Dendritic cell treated with granulocyte-macrophage colony-stimulating factor and Interleukin-4, amounts not matched to agents 40 ng/mL and 50 ng/mL, for 4 days (primary cell): Measurements from ENCODE around the gene COL4A4.
"Not testable (repeated sequence)": the region's sequence is repeated elsewhere in the genome, so short reads cannot be mapped to it uniquely, and the experiment has no call there.

Source experiments
- H3K27ac Mint-ChIP-seq: one replicate; pipeline ENCODE4 v1.8.0; 2022; ENCODE audit warnings: mild to moderate bottlenecking, mixed read lengths
- H3K27me3 Mint-ChIP-seq: one replicate; pipeline ENCODE4 v1.8.0; 2022; ENCODE audit warnings: mild to moderate bottlenecking, mixed read lengths
- H3K36me3 Mint-ChIP-seq: one replicate; pipeline ENCODE4 v1.8.0; 2022; ENCODE audit warnings: low read depth, mixed read lengths
- H3K4me1 Mint-ChIP-seq: one replicate; pipeline ENCODE4 v1.8.0; 2022; ENCODE audit warnings: low read depth, mixed read lengths
- H3K4me3 Mint-ChIP-seq: one replicate; pipeline ENCODE4 v1.8.0; 2022; ENCODE audit warnings: mild to moderate bottlenecking, moderate library complexity, mixed read lengths
- H3K9me3 Mint-ChIP-seq: one replicate; pipeline ENCODE4 v1.8.0; 2022; ENCODE audit warnings: mixed read lengths
- intact Hi-C: fragments of 100-400 bp; cut with micrococcal nuclease; formaldehyde crosslinking; loops from one replicate; pipeline ENCODE4 v1.15.0; 2022

COL4A4 gene

DNA sequence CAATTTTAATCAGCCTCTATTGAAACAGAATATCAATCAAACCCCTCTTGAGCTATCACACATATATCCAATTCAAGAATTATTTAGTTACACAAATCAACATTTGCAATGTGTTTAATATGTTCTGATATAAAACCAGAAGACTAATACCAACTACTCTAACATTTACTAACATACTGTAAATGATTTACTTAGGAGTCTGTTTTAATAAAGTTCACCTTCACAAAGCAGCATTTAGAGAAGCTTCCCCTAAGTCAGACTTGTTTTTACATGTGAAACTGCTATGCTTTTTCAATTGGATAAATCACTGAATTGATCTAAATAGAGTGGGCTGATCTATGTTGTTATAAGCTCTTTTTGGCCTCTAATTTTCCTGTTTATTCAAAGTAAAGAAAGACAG is 18.8 kb upstream of the COL4A4 start:
- no peaks in the 10 kb centered on the region for H3K4me1 Mint-ChIP-seq
- H3K9me3 Mint-ChIP-seq = no peaks in the 10 kb centered on the region
- no peak overlapping the region for H3K4me3 Mint-ChIP-seq
- H3K27ac Mint-ChIP-seq = no peak overlapping the region
- no peaks in the 10 kb centered on the region for H3K27me3 Mint-ChIP-seq
- intact Hi-C loops = no loop called here
- H3K36me3 Mint-ChIP-seq = no peaks in the 10 kb centered on the region

DNA sequence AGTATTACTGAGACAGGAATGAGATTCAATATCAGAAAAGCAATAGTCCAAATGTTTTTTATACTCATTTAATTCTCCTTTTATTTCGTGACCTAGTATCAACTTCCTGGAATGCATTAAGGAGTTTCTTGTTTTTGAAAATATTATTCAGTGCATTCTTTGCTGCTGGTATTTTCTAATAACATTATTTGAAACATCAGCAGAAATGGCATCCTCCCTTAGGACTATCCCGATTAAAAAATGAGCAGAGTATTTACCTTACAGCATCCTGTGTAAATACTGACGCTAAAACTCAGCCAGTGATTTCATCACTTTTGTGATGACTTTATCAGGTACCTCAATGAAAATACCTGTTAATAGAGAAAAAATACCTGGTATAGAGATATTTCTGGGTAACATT is 16.8 kb upstream of the COL4A4 start:
- Mint-ChIP-seq H3K36me3 (no peaks in the 10 kb centered on the region), H3K9me3 (no peaks in the 10 kb centered on the region), H3K27ac (no peak overlapping the region), H3K27me3 (no peaks in the 10 kb centered on the region), H3K4me3 (no peak overlapping the region), H3K4me1 (no peaks in the 10 kb centered on the region)
- intact Hi-C loops = no loop called here

DNA sequence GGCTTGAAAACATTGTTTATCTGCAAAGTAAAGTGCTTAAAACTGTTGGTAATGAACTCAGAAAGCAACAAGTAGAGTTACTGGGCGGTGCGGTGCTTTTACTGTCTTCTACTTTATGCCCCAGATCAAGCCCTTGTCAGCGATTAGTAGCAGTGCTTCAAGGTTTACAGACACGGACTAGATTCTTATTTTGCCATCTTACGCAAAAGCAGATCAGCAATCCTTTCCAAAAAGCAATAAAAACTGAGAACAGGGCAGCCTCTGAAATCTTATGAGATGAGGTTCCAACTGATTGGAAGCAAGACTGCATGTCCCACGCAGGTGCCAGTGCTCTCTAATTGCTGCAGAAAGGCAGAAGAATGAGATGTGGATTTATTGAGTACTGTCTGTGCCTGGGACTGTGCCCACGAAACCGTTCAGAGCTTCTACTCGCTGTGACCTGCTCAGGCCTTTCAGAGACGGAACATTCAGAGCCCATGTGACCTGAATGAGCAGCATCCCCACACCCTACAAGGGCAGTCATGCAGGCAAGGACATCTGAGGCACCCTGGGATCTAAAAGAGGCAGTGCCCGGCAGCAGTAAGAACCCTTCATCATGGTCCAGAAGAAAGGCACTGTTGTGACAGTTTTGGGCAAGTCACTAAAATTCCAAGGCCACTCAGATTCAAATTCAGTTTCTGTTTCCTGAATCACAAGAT is 16.1 kb upstream of the COL4A4 start:
- Mint-ChIP-seq H3K4me1 (no peaks in the 10 kb centered on the region), H3K27me3 (no peaks in the 10 kb centered on the region), H3K27ac (no peak overlapping the region), H3K36me3 (no peaks in the 10 kb centered on the region), H3K4me3 (no peak overlapping the region), H3K9me3 (no peaks in the 10 kb centered on the region)
- intact Hi-C loops = no loop called here

DNA sequence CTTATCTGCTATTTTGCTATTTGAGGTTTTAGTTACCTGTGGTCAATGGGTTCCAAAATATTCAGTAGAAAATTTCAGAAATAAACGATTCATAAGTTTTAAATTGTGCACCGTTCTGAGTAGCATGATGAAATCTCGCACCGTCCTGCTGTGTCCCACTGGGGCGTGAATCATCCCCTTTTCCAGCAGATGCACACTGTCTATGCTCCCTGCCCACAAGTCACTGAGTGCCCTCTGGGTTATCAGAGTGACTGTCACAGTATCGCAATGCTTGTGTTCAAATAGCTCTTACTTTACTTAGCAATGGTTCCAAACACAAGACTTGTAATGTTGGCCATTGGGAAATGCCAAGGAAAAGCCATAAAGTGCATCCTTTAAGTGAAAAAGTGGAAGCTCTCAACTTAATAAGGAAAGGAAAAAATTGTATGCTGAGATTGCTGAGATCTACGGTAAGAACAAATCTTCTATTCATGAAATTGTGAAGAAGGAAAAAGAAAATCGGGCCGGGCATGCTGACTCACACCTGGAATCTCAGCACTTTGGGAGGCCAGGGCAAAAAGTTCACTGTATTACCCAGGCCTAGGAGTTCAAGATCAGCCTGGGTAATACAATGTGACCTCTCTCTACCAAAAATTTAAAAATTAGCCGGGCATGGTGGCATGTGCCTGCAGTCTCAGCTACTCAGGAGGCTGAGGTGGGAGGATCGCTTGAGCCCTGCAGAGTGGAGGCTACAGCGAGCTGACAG is 13.8 kb upstream of the COL4A4 start:
- no peaks in the 10 kb centered on the region for H3K36me3 Mint-ChIP-seq
- no peak overlapping the region for H3K4me3 Mint-ChIP-seq
- H3K4me1 Mint-ChIP-seq = no peaks in the 10 kb centered on the region
- intact Hi-C loops = no loop called here
- no peaks in the 10 kb centered on the region for H3K27me3 Mint-ChIP-seq
- H3K27ac Mint-ChIP-seq = no peak overlapping the region
- H3K9me3 Mint-ChIP-seq = no peaks in the 10 kb centered on the region

DNA sequence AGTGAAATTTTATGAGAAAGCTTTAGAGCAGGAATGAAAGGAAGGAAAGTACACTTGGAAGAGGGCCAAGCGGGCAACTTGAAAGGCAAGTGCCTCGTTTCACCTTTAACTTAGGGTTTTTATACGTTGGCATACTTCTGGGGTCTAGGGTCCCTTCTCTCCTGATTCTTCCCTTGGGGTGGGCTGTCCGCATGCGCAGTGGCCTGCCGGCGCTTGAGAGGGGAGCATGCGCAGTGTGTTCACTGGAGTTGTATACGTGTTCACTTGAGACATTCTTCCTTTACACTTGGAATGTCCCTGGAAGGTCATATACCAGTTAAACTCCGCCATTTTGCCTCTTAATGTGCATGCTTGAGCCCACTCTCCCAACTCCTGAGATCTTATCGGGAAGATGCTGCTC is 7.8 kb upstream of the COL4A4 start:
- H3K4me3 Mint-ChIP-seq, H3K27me3 Mint-ChIP-seq, H3K9me3 Mint-ChIP-seq, H3K4me1 Mint-ChIP-seq, intact Hi-C loops, H3K27ac Mint-ChIP-seq, H3K36me3 Mint-ChIP-seq: not testable (repeated sequence)

DNA sequence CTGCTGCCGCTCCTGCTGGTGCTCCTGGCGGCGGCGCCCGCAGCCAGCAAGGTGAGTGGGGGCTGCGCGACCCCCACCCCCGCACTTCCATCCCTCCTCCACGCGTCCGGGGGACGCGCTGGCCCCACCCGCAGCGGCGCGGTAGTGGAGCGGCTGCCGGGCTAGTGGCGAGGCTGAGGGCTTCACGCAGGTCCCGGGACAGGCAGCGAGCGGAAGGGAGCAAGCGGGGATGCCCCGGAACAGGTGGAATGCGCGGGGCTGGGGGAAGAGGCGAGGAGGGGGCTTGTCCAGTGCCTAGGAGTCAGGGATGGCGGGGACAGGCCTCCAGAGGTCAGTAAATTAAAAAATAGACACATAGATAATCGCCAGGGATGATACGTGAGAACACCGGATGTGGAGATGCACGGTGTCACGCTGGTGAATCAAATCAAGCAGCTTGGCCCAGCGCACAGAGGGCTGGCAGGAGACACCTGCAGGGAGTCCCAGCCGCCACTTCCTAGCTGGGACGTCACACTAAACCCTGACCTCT is 822 bp upstream of the COL4A4 start:
- Mint-ChIP-seq H3K4me1 (no peaks in the 10 kb centered on the region), H3K4me3 (no peak overlapping the region), H3K27ac (no peak overlapping the region), H3K36me3 (no peaks in the 10 kb centered on the region), H3K9me3 (no peaks in the 10 kb centered on the region), H3K27me3 (peaks cover 55% of the 10 kb centered on the region)
- intact Hi-C loops = no loop called here

DNA sequence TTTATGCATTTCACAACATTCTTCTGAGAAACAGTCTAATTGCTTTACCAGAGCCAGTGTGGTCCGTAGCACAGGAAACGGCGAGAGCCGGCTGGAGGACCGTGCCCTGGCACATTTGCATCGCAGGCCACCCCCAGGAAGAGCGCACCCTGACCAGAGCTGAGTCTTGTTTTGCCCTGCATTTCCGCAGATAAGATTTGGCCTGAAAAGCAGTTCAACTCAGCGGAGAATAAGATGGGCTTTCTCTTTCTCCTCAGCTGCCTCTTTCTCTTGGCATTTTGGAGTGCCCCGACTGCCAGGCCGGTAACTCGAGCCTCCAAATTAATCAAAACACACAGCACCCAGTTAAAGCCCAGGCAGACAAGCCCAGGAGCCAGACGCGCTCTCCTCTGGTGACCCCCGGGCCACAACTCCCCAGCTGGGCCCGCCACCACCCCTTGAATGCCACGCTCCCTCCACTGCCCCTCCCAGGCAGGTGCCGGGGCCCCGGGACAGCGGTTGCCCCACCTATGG is 464 bp downstream of the COL4A4 start:
- no peaks in the 10 kb centered on the region for H3K36me3 Mint-ChIP-seq
- intact Hi-C loops = no loop called here
- no peaks in the 10 kb centered on the region for H3K9me3 Mint-ChIP-seq
- H3K4me3 Mint-ChIP-seq = no peak overlapping the region
- no peaks in the 10 kb centered on the region for H3K4me1 Mint-ChIP-seq
- H3K27ac Mint-ChIP-seq = no peak overlapping the region
- H3K27me3 Mint-ChIP-seq = peaks cover 59% of the 10 kb centered on the region

DNA sequence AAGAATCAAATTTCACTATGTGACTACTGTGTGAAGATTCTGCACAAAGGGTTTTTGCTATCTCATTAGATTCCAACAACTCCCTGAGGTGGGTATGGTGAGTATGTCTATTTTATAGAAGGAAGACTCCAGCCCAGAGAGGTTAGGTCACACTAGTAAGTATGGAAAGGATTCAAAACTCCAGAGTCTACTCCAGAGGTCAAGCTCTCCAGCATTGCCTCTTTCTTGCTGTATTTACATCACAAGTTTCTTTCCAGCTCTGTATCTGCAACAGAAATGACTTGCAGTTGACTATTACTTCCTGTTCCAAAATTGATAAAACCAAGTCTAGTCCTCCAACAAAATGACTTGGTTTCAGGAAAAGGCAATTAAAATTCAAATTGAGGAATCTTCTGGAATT is 2.1 kb downstream of the COL4A4 start:
- peaks cover 53% of the 10 kb centered on the region for H3K27me3 Mint-ChIP-seq
- H3K36me3 Mint-ChIP-seq = no peaks in the 10 kb centered on the region
- H3K9me3 Mint-ChIP-seq = no peaks in the 10 kb centered on the region
- H3K4me3 Mint-ChIP-seq = no peak overlapping the region
- H3K4me1 Mint-ChIP-seq = no peaks in the 10 kb centered on the region
- intact Hi-C loops = no loop called here
- H3K27ac Mint-ChIP-seq = no peak overlapping the region

DNA sequence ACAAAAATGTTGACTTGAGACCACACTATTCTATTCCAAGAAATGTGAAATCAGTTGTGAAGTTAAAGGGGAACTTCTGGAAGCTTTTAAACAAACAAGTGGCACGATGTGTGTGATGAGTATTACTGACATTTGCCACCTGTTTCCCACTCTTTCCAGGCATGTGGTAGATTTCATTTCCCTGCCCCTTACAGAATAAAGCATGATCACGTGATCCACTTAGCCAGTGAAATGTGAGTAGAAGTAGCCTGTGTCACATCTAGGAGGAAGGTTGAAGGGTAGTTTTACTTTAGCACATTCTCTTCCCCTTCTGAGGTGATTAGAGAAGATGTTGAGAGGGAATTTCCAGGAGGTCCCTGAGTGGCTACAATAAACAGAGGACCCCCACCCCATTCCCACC is 3.8 kb downstream of the COL4A4 start:
- Mint-ChIP-seq H3K9me3 (no peaks in the 10 kb centered on the region), H3K4me3 (no peak overlapping the region), H3K27me3 (peaks cover 44% of the 10 kb centered on the region), H3K4me1 (no peaks in the 10 kb centered on the region), H3K27ac (no peak overlapping the region), H3K36me3 (no peaks in the 10 kb centered on the region)
- intact Hi-C loops = no loop called here

DNA sequence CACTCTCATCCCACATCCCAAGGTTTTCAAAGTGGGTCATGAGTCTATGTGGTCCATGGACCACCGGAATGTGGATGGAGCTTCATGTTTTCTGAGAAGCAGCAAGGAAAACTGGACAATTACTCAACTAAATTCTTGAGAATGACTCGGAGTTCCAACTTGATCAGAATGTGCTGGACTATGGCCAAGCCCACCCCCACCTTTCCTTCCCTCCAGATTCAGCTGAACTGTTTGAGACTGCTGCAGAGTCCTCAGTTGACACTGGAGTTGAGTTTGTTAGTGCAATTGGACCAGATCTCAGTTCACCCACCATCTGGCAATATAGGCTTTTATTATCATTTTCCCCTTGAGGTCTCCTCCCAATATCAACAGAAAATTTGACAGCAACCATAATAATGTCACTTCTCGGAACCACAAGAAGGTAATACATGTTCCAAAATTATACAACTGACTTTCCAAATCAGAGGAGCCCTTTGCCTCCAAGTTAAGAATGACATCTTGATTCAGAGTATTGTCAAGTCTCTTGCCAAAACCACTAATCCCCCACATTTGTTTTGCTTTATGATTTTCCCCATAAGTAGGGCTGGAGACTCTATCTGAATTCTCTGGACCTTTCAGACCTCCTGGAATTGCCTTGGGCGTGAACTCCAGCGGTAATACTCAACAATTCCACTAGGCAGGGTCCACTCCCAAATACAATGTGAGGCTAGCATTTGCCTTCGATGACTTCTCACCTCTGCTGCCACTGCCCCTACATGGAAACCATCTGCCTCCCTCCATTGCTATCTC is 8.8 kb downstream of the COL4A4 start:
- H3K4me3 Mint-ChIP-seq = no peak overlapping the region
- H3K27me3 Mint-ChIP-seq = peaks cover 8% of the 10 kb centered on the region
- H3K9me3 Mint-ChIP-seq = no peaks in the 10 kb centered on the region
- intact Hi-C loops = no loop called here
- no peaks in the 10 kb centered on the region for H3K4me1 Mint-ChIP-seq
- no peak overlapping the region for H3K27ac Mint-ChIP-seq
- H3K36me3 Mint-ChIP-seq = no peaks in the 10 kb centered on the region

DNA sequence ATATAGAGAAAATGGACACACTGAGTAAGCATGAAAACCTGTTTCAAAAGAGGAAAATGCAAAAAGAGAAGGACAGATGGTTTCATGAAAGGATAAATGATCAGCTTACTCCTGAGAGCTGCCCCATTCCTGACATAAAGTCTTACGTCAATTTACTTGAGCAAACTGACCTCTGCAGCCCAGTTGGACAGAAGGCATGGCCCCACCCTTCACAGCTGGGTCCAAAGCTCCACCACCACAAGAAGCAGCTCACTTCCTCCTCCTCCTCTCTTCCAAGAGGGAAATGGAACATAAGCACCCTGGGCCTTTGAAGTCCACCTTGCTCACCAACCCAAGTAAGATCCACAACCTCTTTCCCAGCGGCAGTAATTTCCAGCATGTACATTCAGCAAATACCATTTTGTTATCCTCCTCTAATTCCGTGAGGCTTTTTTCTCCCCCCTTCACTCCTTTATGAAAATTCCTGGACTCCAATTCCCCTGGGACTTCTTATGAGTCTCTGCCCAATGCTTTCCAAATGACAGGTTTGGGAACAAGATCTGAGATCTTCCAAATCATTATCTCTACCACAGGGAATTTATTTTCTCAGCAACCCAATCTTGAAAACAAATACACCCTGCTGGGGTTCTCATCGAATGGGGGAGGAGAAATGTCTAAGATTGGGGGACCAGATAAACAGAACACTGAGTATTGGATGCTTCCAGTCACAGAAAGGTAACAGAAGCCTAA is 10.1 kb downstream of the COL4A4 start:
- H3K27ac Mint-ChIP-seq = no peak overlapping the region

DNA sequence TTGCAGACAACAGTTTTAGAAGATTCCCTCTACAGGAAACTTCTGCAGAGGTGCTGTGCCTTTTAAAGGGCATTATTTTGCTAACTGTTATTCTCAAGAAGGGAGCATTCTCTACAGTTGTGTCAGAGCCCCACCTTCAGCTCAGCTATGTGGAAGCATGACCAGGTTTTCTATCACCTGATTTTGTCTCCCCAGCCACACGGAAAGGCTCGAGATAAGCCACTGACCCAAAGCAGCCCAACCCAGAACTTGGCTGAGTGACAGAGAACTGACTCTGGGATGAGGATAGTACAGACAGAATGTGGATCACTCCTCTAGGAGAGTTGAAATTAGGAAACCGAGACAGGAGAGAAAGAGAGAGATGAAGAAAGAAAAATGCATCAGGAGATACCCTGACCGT is 10.7 kb downstream of the COL4A4 start:
- H3K4me1 Mint-ChIP-seq = no peaks in the 10 kb centered on the region

More for the DNA sequence above, 10.1 kb downstream of the COL4A4 start:
- Mint-ChIP-seq H3K4me3 (no peak overlapping the region), H3K27me3 (peaks cover 5% of the 10 kb centered on the region), H3K36me3 (no peaks in the 10 kb centered on the region), H3K9me3 (no peaks in the 10 kb centered on the region), H3K4me1 (no peaks in the 10 kb centered on the region)
- intact Hi-C loops = no loop called here

DNA sequence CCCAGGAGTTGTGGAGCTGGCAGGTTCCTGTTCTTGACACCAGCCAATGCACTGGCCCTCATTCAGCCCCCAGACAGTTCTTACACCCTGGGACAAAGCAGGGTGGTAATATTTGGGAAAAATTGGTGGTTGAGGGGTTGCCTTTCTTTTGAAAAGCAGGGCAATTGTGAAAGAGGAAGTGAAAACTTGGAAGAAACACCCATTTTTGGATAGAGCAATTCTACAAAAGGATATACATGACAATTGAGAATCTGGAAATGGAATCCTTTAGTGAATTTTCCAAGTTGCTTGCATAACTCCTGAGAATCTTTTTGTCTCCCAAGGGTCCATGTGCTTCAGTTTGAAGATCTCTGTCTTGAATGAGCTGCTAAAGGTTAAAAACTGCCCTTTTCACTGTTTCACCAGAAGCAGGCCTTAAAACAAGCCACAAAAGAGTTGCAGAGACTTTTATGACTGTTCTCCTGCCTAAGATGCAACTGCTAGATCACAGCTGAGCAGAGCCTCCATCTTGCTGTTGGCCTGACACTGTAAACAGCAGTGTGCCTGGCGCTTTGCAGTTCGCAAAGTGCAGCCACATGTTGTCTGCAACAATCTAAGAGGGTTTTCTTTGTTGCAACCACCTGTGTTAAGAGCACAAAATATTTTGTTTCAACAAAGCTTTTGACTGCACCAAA is 11.8 kb downstream of the COL4A4 start:
- Mint-ChIP-seq H3K4me3 (no peak overlapping the region), H3K4me1 (no peaks in the 10 kb centered on the region), H3K36me3 (no peaks in the 10 kb centered on the region), H3K27ac (no peak overlapping the region), H3K9me3 (no peaks in the 10 kb centered on the region), H3K27me3 (peaks cover 4% of the 10 kb centered on the region)
- intact Hi-C loops = no loop called here

More for the DNA sequence above, 10.7 kb downstream of the COL4A4 start:
- H3K27me3 Mint-ChIP-seq = peaks cover 4% of the 10 kb centered on the region
- H3K9me3 Mint-ChIP-seq = no peaks in the 10 kb centered on the region
- no peaks in the 10 kb centered on the region for H3K36me3 Mint-ChIP-seq
- no peak overlapping the region for H3K4me3 Mint-ChIP-seq
- no peak overlapping the region for H3K27ac Mint-ChIP-seq
- intact Hi-C loops = no loop called here
